Measurements from ENCODE around the gene SLC22A12. TPM values are rescaled to one million over a fixed set of nuclear protein-coding genes. Genes with fewer than 3 reads are reported as not detected.

The SLC22A12 gene
- total RNA-seq, 2 donors from 2014 or later = not detected

- TF ChIP-seq CTCF (IDR thresholded peaks at IDR 0.05) (no peak), POLR2A (IDR thresholded peaks at IDR 0.05) (no peak)
- ATAC-seq = no peak
These were observed 48.9 kb downstream of the SLC22A12 start for GRCh38 chr11:64639885-64640284.

GRCh38 chr11:64641596-64642417 lies 50.8 kb downstream of the SLC22A12 start:
- peaks cover 4% of the 10 kb centered on the region for H3K4me1 ChIP-seq
- peaks cover 0 to 6% of the 10 kb centered on the region in 2 donors for H3K27me3 ChIP-seq

More at GRCh38 chr11:64639885-64640284, 48.9 kb downstream of the SLC22A12 start:
- Histone ChIP-seq H3K4me1 (peaks cover 4% of the 10 kb centered on the region), H3K36me3 (replicated peaks in 1 of 2; ENCODE audit: insufficient read depth in 1 of 2, low read depth in 2 of 2) (no peaks in the 10 kb centered on the region), H3K9me3 (no peaks in the 10 kb centered on the region), H3K27ac (no peak overlapping the region), H3K27me3 (peaks cover 0 to 6% of the 10 kb centered on the region in 2 donors), H3K4me3 (no peak overlapping the region)
- no peak for DNase-seq
- WGBS, 2 donors = 60 to 63% methylated on average over 4 of the region's 4 CpGs
- intact Hi-C loops (cut with DNase I) = no loop called here

GRCh38 chr11:64642418-64642735 lies 51.4 kb downstream of the SLC22A12 start:
- peaks cover 0 to 6% of the 10 kb centered on the region in 2 donors for H3K27me3 ChIP-seq
- H3K9me3 ChIP-seq = no peaks in the 10 kb centered on the region
- WGBS, 2 donors = 1 to 7% methylated on average over 19 to 27 of the region's 30 CpGs
- ATAC-seq (no peak), DNase-seq (no peak)
- H3K4me1 ChIP-seq = peaks cover 4% of the 10 kb centered on the region
- H3K27ac ChIP-seq = no peak overlapping the region
- intact Hi-C loops (cut with DNase I) = no loop called here
- H3K36me3 ChIP-seq (replicated peaks in 1 of 2; ENCODE audit: insufficient read depth in 1 of 2, low read depth in 2 of 2) = no peaks in the 10 kb centered on the region
- TF ChIP-seq POLR2A (IDR thresholded peaks at IDR 0.05) (no peak), CTCF (IDR thresholded peaks at IDR 0.05) (no peak)
- no peak overlapping the region for H3K4me3 ChIP-seq

More at GRCh38 chr11:64641596-64642417, 50.8 kb downstream of the SLC22A12 start:
- intact Hi-C loops (cut with DNase I) = no loop called here
- Histone ChIP-seq H3K4me3 (no peak overlapping the region), H3K27ac (no peak overlapping the region), H3K36me3 (replicated peaks in 1 of 2; ENCODE audit: insufficient read depth in 1 of 2, low read depth in 2 of 2) (no peaks in the 10 kb centered on the region), H3K9me3 (no peaks in the 10 kb centered on the region)
- WGBS, 2 donors = 35 to 43% methylated on average over 11 of the region's 11 CpGs
- TF ChIP-seq CTCF (IDR thresholded peaks at IDR 0.05) (no peak), POLR2A (IDR thresholded peaks at IDR 0.05) (no peak)
- no peak for DNase-seq
- no peak for ATAC-seq

- H3K27ac ChIP-seq = no peak overlapping the region
These were observed 51.8 kb downstream of the SLC22A12 start for GRCh38 chr11:64642871-64643255.

More at GRCh38 chr11:64642871-64643255, 51.8 kb downstream of the SLC22A12 start:
- intact Hi-C loops (cut with DNase I) = no loop called here
- 0 to 2% methylated on average over 7 to 33 of the region's 36 CpGs for WGBS, 2 donors
- TF ChIP-seq CTCF (IDR thresholded peaks at IDR 0.05) (no peak), POLR2A (IDR thresholded peaks at IDR 0.05) (no peak)
- ATAC-seq (no peak), DNase-seq (no peak)
- Histone ChIP-seq H3K4me1 (peaks cover 4% of the 10 kb centered on the region), H3K27me3 (peaks cover 0 to 6% of the 10 kb centered on the region in 2 donors), H3K4me3 (no peak overlapping the region), H3K9me3 (no peaks in the 10 kb centered on the region), H3K36me3 (replicated peaks in 1 of 2; ENCODE audit: insufficient read depth in 1 of 2, low read depth in 2 of 2) (no peaks in the 10 kb centered on the region)
